Neural cell (in vitro differentiated cells): Measurements from ENCODE around the gene WDR1.

ENCODE experiments used
- EZH2 ChIP-seq: fragments of 200-600, 300-800 bp; shearing (Covaris generic), sonication (generic); IDR thresholded peaks from 2 replicates; pipeline ENCODE4 v1.6.1; 2014; ENCODE audit warnings: antibody characterized with exemption, low read length, borderline replicate concordance, mild to moderate bottlenecking; ENCODE audit not compliant: insufficient read depth, poor library complexity, severe bottlenecking
- SMC3 ChIP-seq: fragments of 450-650 bp; conservative IDR thresholded peaks from 2 replicates; pipeline ENCODE4 v1.6.1; 2014; ENCODE audit warnings: antibody characterized with exemption, mild to moderate bottlenecking, moderate library complexity; ENCODE audit not compliant: poor library complexity
- TF ChIP-seq, protein P1 (sequence below): fragments of 450-650 bp; IDR thresholded peaks from 2 replicates; pipeline ENCODE4 v1.5.1; 2014; ENCODE audit warnings: antibody characterized with exemption, mild to moderate bottlenecking, moderate library complexity; ENCODE audit not compliant: poor library complexity, severe bottlenecking

DNA sequence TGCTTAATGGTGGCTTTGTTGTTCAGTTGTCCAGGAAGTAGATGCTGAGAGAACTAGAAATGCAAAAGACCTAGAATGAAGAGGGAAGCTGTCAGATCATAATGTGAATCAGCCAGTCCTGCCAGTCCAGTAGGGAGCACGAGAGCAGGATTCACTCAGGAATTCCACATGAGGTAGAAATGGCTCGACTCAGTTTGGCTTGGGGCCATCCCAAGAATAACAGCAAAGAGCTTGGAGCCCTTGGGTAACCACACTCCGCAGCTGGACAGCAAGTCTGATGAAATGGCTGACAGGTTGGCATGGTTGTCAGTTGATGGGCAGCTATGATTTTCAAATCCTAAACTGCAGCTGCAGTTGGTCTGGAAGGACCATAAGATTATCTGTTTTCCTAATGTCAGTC, 44.5 kb upstream of the WDR1 start:
- TF ChIP-seq, protein P1, sequence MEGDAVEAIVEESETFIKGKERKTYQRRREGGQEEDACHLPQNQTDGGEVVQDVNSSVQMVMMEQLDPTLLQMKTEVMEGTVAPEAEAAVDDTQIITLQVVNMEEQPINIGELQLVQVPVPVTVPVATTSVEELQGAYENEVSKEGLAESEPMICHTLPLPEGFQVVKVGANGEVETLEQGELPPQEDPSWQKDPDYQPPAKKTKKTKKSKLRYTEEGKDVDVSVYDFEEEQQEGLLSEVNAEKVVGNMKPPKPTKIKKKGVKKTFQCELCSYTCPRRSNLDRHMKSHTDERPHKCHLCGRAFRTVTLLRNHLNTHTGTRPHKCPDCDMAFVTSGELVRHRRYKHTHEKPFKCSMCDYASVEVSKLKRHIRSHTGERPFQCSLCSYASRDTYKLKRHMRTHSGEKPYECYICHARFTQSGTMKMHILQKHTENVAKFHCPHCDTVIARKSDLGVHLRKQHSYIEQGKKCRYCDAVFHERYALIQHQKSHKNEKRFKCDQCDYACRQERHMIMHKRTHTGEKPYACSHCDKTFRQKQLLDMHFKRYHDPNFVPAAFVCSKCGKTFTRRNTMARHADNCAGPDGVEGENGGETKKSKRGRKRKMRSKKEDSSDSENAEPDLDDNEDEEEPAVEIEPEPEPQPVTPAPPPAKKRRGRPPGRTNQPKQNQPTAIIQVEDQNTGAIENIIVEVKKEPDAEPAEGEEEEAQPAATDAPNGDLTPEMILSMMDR: no peak
- no peak for TF ChIP-seq SMC3
- no peak for TF ChIP-seq EZH2
